ENCODE measurements around the gene GTF2B.
A peak's percentile ranks its signal among the peaks of the same experiment; 100 is the strongest.

The GTF2B gene

GRCh38 chr1:88897070-88897730 lies 5.8 kb upstream of the GTF2B start:
- no peak for DNase-seq (ENCODE audit: low read depth)
- no peak for TF ChIP-seq CTCF (IDR thresholded peaks at IDR 0.05; ENCODE audit: insufficient read depth, low read depth, low read length, missing control alignments)
- no peak overlapping the region for H3K4me3 ChIP-seq (ENCODE audit: low read depth, low read length)

- DNase-seq (ENCODE audit: low read depth), result peak; percentile 20
- H3K4me3 ChIP-seq (ENCODE audit: low read depth, low read length), result peak overlapping the region; percentile 57; the same call in 1 of the 2 replicates
- TF ChIP-seq CTCF (IDR thresholded peaks at IDR 0.05; ENCODE audit: insufficient read depth, low read depth, low read length, missing control alignments), result no peak
Measured at GRCh38 chr1:88892357-88892877, 1.1 kb upstream of the GTF2B start.

- H3K4me3 ChIP-seq (ENCODE audit: low read depth, low read length), result peak overlapping the region; percentile 57
- no peak for DNase-seq (ENCODE audit: low read depth)
- no peak for TF ChIP-seq CTCF (IDR thresholded peaks at IDR 0.05; ENCODE audit: insufficient read depth, low read depth, low read length, missing control alignments)
Measured at GRCh38 chr1:88891951-88892340, 579 bp upstream of the GTF2B start.

GRCh38 chr1:88890791-88891317 lies 513 bp downstream of the GTF2B start:
- H3K4me3 ChIP-seq (ENCODE audit: low read depth, low read length), result peak overlapping the region; percentile 57
- DNase-seq (ENCODE audit: low read depth), result peak; percentile 43
- no peak for TF ChIP-seq CTCF (IDR thresholded peaks at IDR 0.05; ENCODE audit: insufficient read depth, low read depth, low read length, missing control alignments)

GRCh38 chr1:88890131-88890530 lies 1.2 kb downstream of the GTF2B start:
- TF ChIP-seq CTCF (IDR thresholded peaks at IDR 0.05; ENCODE audit: insufficient read depth, low read depth, low read length, missing control alignments), result no peak
- DNase-seq (ENCODE audit: low read depth), result no peak
- peak overlapping the region; percentile 57 for H3K4me3 ChIP-seq (ENCODE audit: low read depth, low read length)

- DNase-seq (ENCODE audit: low read depth), result no peak
- H3K4me3 ChIP-seq (ENCODE audit: low read depth, low read length), result no peak overlapping the region
- no peak for TF ChIP-seq CTCF (IDR thresholded peaks at IDR 0.05; ENCODE audit: insufficient read depth, low read depth, low read length, missing control alignments)
Measured at GRCh38 chr1:88888750-88889149, 2.6 kb downstream of the GTF2B start.

Measured in GM12865 (cell line).